DMS53 (cell line): ENCODE results near the gene CARD11.
"Not testable (repeated sequence)": the region's sequence is repeated elsewhere in the genome, so short reads cannot be mapped to it uniquely, and the experiment has no call there.

Experiments
- DNase-seq: peaks from one replicate; lab custom pipeline; 2025; lab: John Stamatoyannopoulos, UW

CARD11 gene

GRCh38 chr7:2924866-2925840, 118.5 kb downstream of the CARD11 start:
- DNase-seq: no peak

GRCh38 chr7:2923886-2924574, 119.6 kb downstream of the CARD11 start:
- no peak for DNase-seq

- DNase-seq: no peak
These were observed 120.3 kb downstream of the CARD11 start for GRCh38 chr7:2923291-2923781.

- no peak for DNase-seq
These were observed 120.8 kb downstream of the CARD11 start for GRCh38 chr7:2922866-2923265.

- no peak for DNase-seq
These were observed 121.3 kb downstream of the CARD11 start for GRCh38 chr7:2922348-2922691.

- no peak for DNase-seq
These were observed 121.9 kb downstream of the CARD11 start for GRCh38 chr7:2921653-2922347.

- no peak for DNase-seq
These were observed 122.6 kb downstream of the CARD11 start for GRCh38 chr7:2920956-2921652.

GRCh38 chr7:2920480-2920879, 123.2 kb downstream of the CARD11 start:
- DNase-seq: not testable (repeated sequence)

- no peak for DNase-seq
These were observed 123.6 kb downstream of the CARD11 start for GRCh38 chr7:2920041-2920440.

- DNase-seq: no peak
These were observed 124.4 kb downstream of the CARD11 start for GRCh38 chr7:2919256-2919655.

GRCh38 chr7:2918406-2918805, 125.3 kb downstream of the CARD11 start:
- no peak for DNase-seq

- no peak for DNase-seq
These were observed 128.6 kb downstream of the CARD11 start for GRCh38 chr7:2915023-2915422.

- no peak for DNase-seq
These were observed 129.8 kb downstream of the CARD11 start for GRCh38 chr7:2913760-2914387.

GRCh38 chr7:2912684-2913439, 130.8 kb downstream of the CARD11 start:
- no peak for DNase-seq

GRCh38 chr7:2911466-2911865, 132.2 kb downstream of the CARD11 start:
- DNase-seq: no peak

- no peak for DNase-seq
These were observed 134.1 kb downstream of the CARD11 start for GRCh38 chr7:2909471-2910039.

GRCh38 chr7:2909043-2909442, 134.6 kb downstream of the CARD11 start:
- no peak for DNase-seq

GRCh38 chr7:2908103-2908683, 135.5 kb downstream of the CARD11 start:
- DNase-seq: no peak

GRCh38 chr7:2906197-2906931, 137.3 kb downstream of the CARD11 start:
- no peak for DNase-seq
